Activated naive CD4-positive, alpha-beta T cell treated with anti-CD3 and anti-CD28 coated beads, Interleukin-2, amount 50 U/mL, for 24 hours (primary cell): ENCODE results near the gene OR1L4.

Experiments used
- H3K27ac Mint-ChIP-seq: one replicate; pipeline ENCODE4 v1.8.0; 2021; ENCODE audit warnings: mild to moderate bottlenecking, mixed read lengths
- H3K27me3 Mint-ChIP-seq: one replicate; pipeline ENCODE4 v1.8.0; 2021; ENCODE audit warnings: mixed read lengths
- H3K36me3 Mint-ChIP-seq: one replicate; pipeline ENCODE4 v1.8.0; 2021; ENCODE audit warnings: mixed read lengths
- H3K4me1 Mint-ChIP-seq: one replicate; pipeline ENCODE4 v1.8.0; 2021; ENCODE audit warnings: mixed read lengths
- H3K4me3 Mint-ChIP-seq: one replicate; pipeline ENCODE4 v1.8.0; 2021; ENCODE audit warnings: mild to moderate bottlenecking, mixed read lengths
- H3K9me3 Mint-ChIP-seq: one replicate; pipeline ENCODE4 v1.8.0; 2021; ENCODE audit warnings: mixed read lengths

OR1L4 gene, protein sequence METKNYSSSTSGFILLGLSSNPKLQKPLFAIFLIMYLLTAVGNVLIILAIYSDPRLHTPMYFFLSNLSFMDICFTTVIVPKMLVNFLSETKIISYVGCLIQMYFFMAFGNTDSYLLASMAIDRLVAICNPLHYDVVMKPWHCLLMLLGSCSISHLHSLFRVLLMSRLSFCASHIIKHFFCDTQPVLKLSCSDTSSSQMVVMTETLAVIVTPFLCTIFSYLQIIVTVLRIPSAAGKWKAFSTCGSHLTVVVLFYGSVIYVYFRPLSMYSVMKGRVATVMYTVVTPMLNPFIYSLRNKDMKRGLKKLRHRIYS

DNA sequence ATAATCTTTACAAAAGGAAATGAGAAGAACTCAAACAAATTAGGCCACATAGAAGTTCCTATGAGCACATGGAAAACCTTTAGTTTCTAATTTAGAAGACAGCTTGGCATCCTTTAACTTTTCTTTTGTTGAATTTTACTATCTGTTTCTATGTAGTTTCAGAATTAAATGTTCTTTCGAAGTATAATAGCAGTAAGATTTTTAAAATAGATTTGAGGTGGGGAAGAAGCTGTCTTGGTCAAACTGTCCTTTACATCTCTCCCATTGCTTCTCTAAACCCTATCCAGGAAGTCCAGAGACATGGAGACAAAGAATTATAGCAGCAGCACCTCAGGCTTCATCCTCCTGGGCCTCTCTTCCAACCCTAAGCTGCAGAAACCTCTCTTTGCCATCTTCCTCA is at the start of gene OR1L4:
TSS of gene OR1L4 (plus strand) at position 301 of the 400 bp plus-strand sequence. CDS start at position 301, 0 bp downstream.
- H3K36me3 Mint-ChIP-seq = peaks cover 14% of the 10 kb centered on the region
- H3K27ac Mint-ChIP-seq = no peak within 1 kb of the TSS
- no peaks in the 10 kb centered on the region for H3K27me3 Mint-ChIP-seq
- H3K4me3 Mint-ChIP-seq = no peak within 1 kb of the TSS
- H3K9me3 Mint-ChIP-seq = peaks cover 34% of the 10 kb centered on the region
- H3K4me1 Mint-ChIP-seq = no peaks in the 10 kb centered on the region

GRCh38 chr9:122684851-122685250 is 38.9 kb upstream of the OR1L4 start:
- Mint-ChIP-seq H3K27ac (no peak overlapping the region), H3K36me3 (peaks cover 6% of the 10 kb centered on the region), H3K9me3 (peaks cover 37% of the 10 kb centered on the region), H3K27me3 (peaks cover 12% of the 10 kb centered on the region), H3K4me3 (no peak overlapping the region), H3K4me1 (no peaks in the 10 kb centered on the region)

- Mint-ChIP-seq H3K27me3 (no peaks in the 10 kb centered on the region), H3K4me3 (no peak overlapping the region)
These were observed 28.1 kb upstream of the OR1L4 start for GRCh38 chr9:122695696-122696095.

GRCh38 chr9:122718038-122718437 is 5.8 kb upstream of the OR1L4 start:
- Mint-ChIP-seq H3K27me3 (no peaks in the 10 kb centered on the region), H3K9me3 (peaks cover 39% of the 10 kb centered on the region), H3K4me3 (no peak overlapping the region), H3K4me1 (no peaks in the 10 kb centered on the region), H3K36me3 (peaks cover 14% of the 10 kb centered on the region), H3K27ac (no peak overlapping the region)

More at GRCh38 chr9:122695696-122696095, 28.1 kb upstream of the OR1L4 start:
- H3K9me3 Mint-ChIP-seq = peaks cover 20% of the 10 kb centered on the region
- H3K36me3 Mint-ChIP-seq = no peaks in the 10 kb centered on the region
- H3K27ac Mint-ChIP-seq = no peak overlapping the region
- no peaks in the 10 kb centered on the region for H3K4me1 Mint-ChIP-seq

DNA sequence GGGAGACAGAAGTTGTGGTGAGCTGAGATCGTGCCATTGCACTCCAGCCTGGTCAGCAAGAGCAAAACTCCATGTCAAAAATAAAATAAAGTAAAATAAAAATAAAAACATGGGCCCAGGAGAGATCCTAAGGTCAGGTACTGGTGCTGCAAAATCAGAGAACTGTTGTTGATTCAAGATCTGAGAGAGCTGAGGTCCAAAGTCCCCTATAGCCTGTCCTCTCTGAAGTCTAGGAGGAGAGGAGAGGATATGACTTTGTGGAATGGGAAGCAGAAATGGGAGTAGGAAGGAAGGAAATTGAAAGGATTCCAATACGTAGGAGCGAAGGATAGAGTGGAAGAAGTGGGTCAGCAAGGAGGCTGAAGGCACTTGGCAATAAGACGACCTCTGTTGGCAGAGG is 4.6 kb upstream of the OR1L4 start:
- Mint-ChIP-seq H3K27ac (no peak overlapping the region), H3K36me3 (peaks cover 18% of the 10 kb centered on the region), H3K9me3 (peaks cover 51% of the 10 kb centered on the region), H3K27me3 (no peaks in the 10 kb centered on the region), H3K4me1 (no peaks in the 10 kb centered on the region), H3K4me3 (no peak overlapping the region)

- no peaks in the 10 kb centered on the region for H3K4me1 Mint-ChIP-seq
- no peaks in the 10 kb centered on the region for H3K27me3 Mint-ChIP-seq
- peaks cover 3% of the 10 kb centered on the region for H3K36me3 Mint-ChIP-seq
- H3K9me3 Mint-ChIP-seq = peaks cover 17% of the 10 kb centered on the region
- H3K4me3 Mint-ChIP-seq = no peak within 1 kb of the TSS
- H3K27ac Mint-ChIP-seq = peak within 1 kb of the TSS; percentile 10
These were observed 18.2 kb downstream of the OR1L4 start, which contains the start of gene OR1L6 for GRCh38 chr9:122742003-122742402. OR1L6 (plus strand) TSS chr9:122742303; CDS start chr9:122749848, 7,545 bp downstream.

DNA sequence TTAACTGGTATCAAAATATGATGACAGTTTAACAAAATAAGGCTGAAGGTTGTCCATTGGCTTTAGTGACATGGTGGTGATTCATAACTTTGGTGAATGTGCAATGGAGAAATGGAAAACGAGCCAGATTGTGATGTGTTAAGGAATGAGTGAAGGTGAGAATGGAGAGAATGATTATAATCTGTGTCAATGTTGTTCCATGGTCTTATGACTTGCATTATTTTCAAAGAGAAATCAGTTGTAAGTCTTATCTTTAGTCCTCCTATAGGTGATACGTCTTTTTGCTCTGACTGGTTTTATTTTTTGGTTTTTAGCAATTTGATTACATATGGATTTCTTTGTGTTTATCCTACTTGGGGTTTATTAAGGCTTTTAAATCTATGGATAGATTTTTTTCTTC is 31.0 kb downstream of the OR1L4 start:
- peaks cover 25% of the 10 kb centered on the region for H3K36me3 Mint-ChIP-seq
- no peak overlapping the region for H3K27ac Mint-ChIP-seq
- peaks cover 24% of the 10 kb centered on the region for H3K9me3 Mint-ChIP-seq
- H3K27me3 Mint-ChIP-seq = peaks cover 4% of the 10 kb centered on the region
- no peaks in the 10 kb centered on the region for H3K4me1 Mint-ChIP-seq
- no peak overlapping the region for H3K4me3 Mint-ChIP-seq

GRCh38 chr9:122767817-122768216 is 44.0 kb downstream of the OR1L4 start:
- Mint-ChIP-seq H3K4me3 (no peak overlapping the region), H3K27ac (no peak overlapping the region), H3K36me3 (peaks cover 13% of the 10 kb centered on the region), H3K27me3 (peaks cover under 1% of the 10 kb centered on the region), H3K4me1 (no peaks in the 10 kb centered on the region), H3K9me3 (peaks cover 40% of the 10 kb centered on the region)
